Dermis microvascular lymphatic vessel endothelial cell (primary cell): Measurements from ENCODE around the gene DPF3. TPM values are rescaled to one million over a fixed set of nuclear protein-coding genes. Genes with fewer than 3 reads are reported as not detected.

ENCODE experiments used
- DNase-seq, 2 donors: peaks; one replicate each; pipeline versions ENCODE4 v3.0.0 to v3.0.0-alpha.2; 2010; ENCODE audit warnings: low read depth in 2 of 2
- total RNA-seq: library from RNA; depleted of rRNA; stranded (reverse); fragments of >200 nt; gene quantifications from 2 replicates; pipeline ENCODE4 v1.2.1, GENCODE V29; 2014

DPF3 gene
- total RNA-seq, 1 donor from 2014 or later, result 0.90 TPM

GRCh38 chr14:72603639-72604038 lies 290.3 kb downstream of the DPF3 start:
- DNase-seq, result no peak

GRCh38 chr14:72600551-72601330 lies 293.2 kb downstream of the DPF3 start:
- DNase-seq, result no peak

GRCh38 chr14:72599579-72600470 lies 294.1 kb downstream of the DPF3 start:
- DNase-seq, result no peak

GRCh38 chr14:72598306-72598705 lies 295.6 kb downstream of the DPF3 start:
- DNase-seq, result no peak

GRCh38 chr14:72597252-72598233 lies 296.4 kb downstream of the DPF3 start:
- DNase-seq, result no peak

GRCh38 chr14:72595152-72595862 lies 298.6 kb downstream of the DPF3 start:
- DNase-seq, result no peak

- DNase-seq, result no peak
Observed at GRCh38 chr14:72594099-72594901, 299.6 kb downstream of the DPF3 start.

GRCh38 chr14:72591391-72591790 lies 302.5 kb downstream of the DPF3 start:
- no peak for DNase-seq

- peak in 1 of 2 donors; percentile 31 for DNase-seq
Observed at GRCh38 chr14:72590577-72590976, 303.3 kb downstream of the DPF3 start.

GRCh38 chr14:72589652-72590051 lies 304.2 kb downstream of the DPF3 start:
- no peak for DNase-seq

- no peak for DNase-seq
Observed at GRCh38 chr14:72588521-72588920, 305.4 kb downstream of the DPF3 start.

GRCh38 chr14:72583316-72584272 lies 310.3 kb downstream of the DPF3 start:
- no peak for DNase-seq

GRCh38 chr14:72582582-72582981 lies 311.3 kb downstream of the DPF3 start:
- no peak for DNase-seq

GRCh38 chr14:72578514-72578913 lies 315.4 kb downstream of the DPF3 start:
- DNase-seq, result no peak

GRCh38 chr14:72577521-72577920 lies 316.4 kb downstream of the DPF3 start:
- DNase-seq, result no peak

GRCh38 chr14:72576258-72576657 lies 317.6 kb downstream of the DPF3 start:
- DNase-seq, result no peak

GRCh38 chr14:72574715-72575114 lies 319.2 kb downstream of the DPF3 start:
- no peak for DNase-seq

- DNase-seq, result peak in 1 of 2 donors; percentile 22
Observed at GRCh38 chr14:72573725-72574417, 320.0 kb downstream of the DPF3 start.
